Neural cell (in vitro differentiated cells): ENCODE results near the gene KRT36.

Source experiments
- CTCF ChIP-seq: fragments of 450-650 bp; IDR thresholded peaks from 2 replicates; pipeline ENCODE4 v1.5.1; 2014; ENCODE audit warnings: antibody characterized with exemption, mild to moderate bottlenecking, moderate library complexity; ENCODE audit not compliant: poor library complexity, severe bottlenecking
- EP300 ChIP-seq: fragments of 450-650 bp; conservative IDR thresholded peaks from 2 replicates; pipeline ENCODE4 v1.6.1; 2014; ENCODE audit warnings: antibody characterized with exemption, mild to moderate bottlenecking, moderate library complexity; ENCODE audit not compliant: poor library complexity, severe bottlenecking
- EZH2 ChIP-seq: fragments of 200-600, 300-800 bp; shearing (Covaris generic), sonication (generic); IDR thresholded peaks from 2 replicates; pipeline ENCODE4 v1.6.1; 2014; ENCODE audit warnings: antibody characterized with exemption, low read length, borderline replicate concordance, mild to moderate bottlenecking; ENCODE audit not compliant: insufficient read depth, poor library complexity, severe bottlenecking
- SMC3 ChIP-seq: fragments of 450-650 bp; conservative IDR thresholded peaks from 2 replicates; pipeline ENCODE4 v1.6.1; 2014; ENCODE audit warnings: antibody characterized with exemption, mild to moderate bottlenecking, moderate library complexity; ENCODE audit not compliant: poor library complexity

- TF ChIP-seq CTCF (no peak), EP300 (no peak), SMC3 (no peak), EZH2 (no peak)
Measured at GRCh38 chr17:41505809-41506767, 16.4 kb upstream of the KRT36 start.
